GM19238 (cell line): Measurements from ENCODE around the gene ELOA.
"Not testable (repeated sequence)": the region's sequence is repeated elsewhere in the genome, so short reads cannot be mapped to it uniquely, and the experiment has no call there.

Experiments used
- DNase-seq: peaks from one replicate; pipeline ENCODE4 v3.0.0; 2011; ENCODE audit warnings: low spot score; ENCODE audit not compliant: insufficient read length

Gene ELOA

GRCh38 chr1:23743287-23744152 lies at the start of gene ELOA:
ELOA (plus strand) TSS chr1:23743471; CDS start chr1:23743504, 33 bp downstream.
- peak; percentile 96 for DNase-seq

GRCh38 chr1:23693599-23693998 lies 49.7 kb upstream of the ELOA start:
- DNase-seq, result no peak

GRCh38 chr1:23694371-23694770 lies 48.9 kb upstream of the ELOA start:
- no peak for DNase-seq

GRCh38 chr1:23695667-23696066 lies 47.6 kb upstream of the ELOA start:
- no peak for DNase-seq

- no peak for DNase-seq
These were observed 46.8 kb upstream of the ELOA start for GRCh38 chr1:23696335-23696989.

GRCh38 chr1:23698466-23698865 lies 44.8 kb upstream of the ELOA start:
- DNase-seq, result no peak

- DNase-seq, result no peak
These were observed 43.7 kb upstream of the ELOA start for GRCh38 chr1:23699280-23700179.

- no peak for DNase-seq
These were observed 42.0 kb upstream of the ELOA start for GRCh38 chr1:23701310-23701709.

GRCh38 chr1:23701996-23702395 lies 41.3 kb upstream of the ELOA start:
- DNase-seq, result no peak

GRCh38 chr1:23704834-23705495 lies 38.3 kb upstream of the ELOA start:
- no peak for DNase-seq

GRCh38 chr1:23709229-23709628 lies 34.0 kb upstream of the ELOA start:
- DNase-seq, result no peak

- DNase-seq, result no peak
These were observed 24.8 kb upstream of the ELOA start for GRCh38 chr1:23718482-23718881.

- DNase-seq, result no peak
These were observed 24.0 kb upstream of the ELOA start for GRCh38 chr1:23719162-23719820.

GRCh38 chr1:23720256-23720995 lies 22.8 kb upstream of the ELOA start:
- DNase-seq, result no peak

- DNase-seq, result no peak
These were observed 20.6 kb upstream of the ELOA start for GRCh38 chr1:23722652-23723051.

GRCh38 chr1:23726686-23727085 lies 16.6 kb upstream of the ELOA start:
- DNase-seq, result no peak

GRCh38 chr1:23727362-23727811 lies 15.9 kb upstream of the ELOA start:
- DNase-seq, result no peak

- DNase-seq, result no peak
These were observed 10.7 kb upstream of the ELOA start for GRCh38 chr1:23732363-23733224.

GRCh38 chr1:23733281-23733680 lies 10.0 kb upstream of the ELOA start:
- DNase-seq, result not testable (repeated sequence)
